H1 (cell line): ENCODE data around the gene SPARCL1. TPM values are rescaled to one million over a fixed set of nuclear protein-coding genes. Genes with fewer than 3 reads are reported as not detected.

ENCODE experiments used
- CTCF ChIA-PET: fragments of 300-600 bp; sonication (Branson Sonifier 250); formaldehyde crosslinking; loops from one replicate; lab custom pipeline; 2021; ENCODE audit not compliant: partially characterized antibody; lab: Charles Lee
- POLR2A ChIA-PET: fragments of 300-600 bp; sonication (Branson Sonifier 250); formaldehyde crosslinking; loops from one replicate; lab custom pipeline; 2021; ENCODE audit warnings: inconsistent platforms; ENCODE audit not compliant: partially characterized antibody; lab: Charles Lee
- DNase-seq, 2 experiments: peaks; one replicate each; pipeline versions ENCODE4 v3.0.0 to v3.0.0-alpha.2; 2010 to 2022; ENCODE audit warnings: low spot score in 2 of 2, low read depth in 1 of 2, mixed read lengths in 1 of 2
- FAIRE-seq: peaks from 2 replicates; lab custom pipeline; 2011; peaks lifted over from hg19 to GRCh38; lab: Jason Lieb, UNC
- H2AFZ ChIP-seq: 2 replicates; pipeline ENCODE4 v1.8.1; 2012; ENCODE audit warnings: low read length, inconsistent platforms
- H2AK5ac ChIP-seq: 2 replicates; pipeline ENCODE4 v1.6.1; 2013; ENCODE audit warnings: low read depth, low read length
- H2BK120ac ChIP-seq: replicated peaks from 2 replicates; pipeline ENCODE3; 2013; ENCODE audit warnings: low read depth, low read length, inconsistent platforms
- H2BK12ac ChIP-seq: 2 replicates; pipeline ENCODE4 v1.6.1; 2013; ENCODE audit warnings: low read depth, low read length
- H2BK15ac ChIP-seq: 2 replicates; pipeline ENCODE4 v1.6.1; 2013; ENCODE audit warnings: low read length
- H2BK20ac ChIP-seq: 2 replicates; pipeline ENCODE4 v1.6.1; 2013; ENCODE audit warnings: low read length
- H2BK5ac ChIP-seq: 2 replicates; pipeline ENCODE4 v1.6.1; 2013; ENCODE audit warnings: low read depth, low read length
- H3K14ac ChIP-seq: 2 replicates; pipeline ENCODE4 v1.6.1; 2013; ENCODE audit warnings: inconsistent platforms; ENCODE audit not compliant: insufficient read length
- H3K18ac ChIP-seq: 2 replicates; pipeline ENCODE4 v1.6.1; 2013; ENCODE audit warnings: low read length; ENCODE audit errors: extremely low read depth
- H3K23ac ChIP-seq: 2 replicates; pipeline ENCODE4 v1.6.1; 2013; ENCODE audit warnings: inconsistent platforms; ENCODE audit not compliant: insufficient read length
- H3K23me2 ChIP-seq: 2 replicates; pipeline ENCODE4 v1.6.1; 2013; ENCODE audit warnings: low read depth, low read length
- H3K27ac ChIP-seq: 2 replicates; pipeline ENCODE4 v1.6.1; 2011; ENCODE audit warnings: low read depth, low read length, inconsistent platforms
- H3K27me3 ChIP-seq, 4 experiments: replicated peaks in 1 of 4; 1 replicate in 1 of 4; 2 replicates in 3 of 4; pipeline versions ENCODE4 v1.6.1 to v1.8.1; 2011 to 2013; ENCODE audit warnings: low read length in 3 of 4, mild to moderate bottlenecking in 3 of 4, inconsistent platforms in 2 of 4, mixed read lengths in 2 of 4, moderate library complexity in 1 of 4; ENCODE audit not compliant: control insufficient read depth in 3 of 4, insufficient read depth in 3 of 4; ENCODE audit errors: extremely low read depth in 1 of 4
- H3K36me3 ChIP-seq, 4 experiments: 2 replicates each; pipeline versions ENCODE4 v1.6.1 to v1.8.1; 2011 to 2013; ENCODE audit warnings: mild to moderate bottlenecking in 4 of 4, low read length in 3 of 4, moderate library complexity in 2 of 4, control low read depth in 1 of 4, inconsistent platforms in 1 of 4; ENCODE audit not compliant: insufficient read depth in 4 of 4, control insufficient read depth in 2 of 4
- H3K4ac ChIP-seq: replicated peaks from 2 replicates; pipeline ENCODE3; 2013; ENCODE audit warnings: low read length, low read depth, mixed read lengths, inconsistent platforms; ENCODE audit not compliant: insufficient read length
- H3K4me1 ChIP-seq, 4 experiments: replicated peaks in 1 of 4; 1 replicate in 1 of 4; 2 replicates in 3 of 4; pipeline versions ENCODE4 v1.6.1 to v1.8.1; 2011 to 2013; ENCODE audit warnings: low read length in 3 of 4, inconsistent platforms in 2 of 4, mixed read lengths in 1 of 4; ENCODE audit not compliant: insufficient read depth in 4 of 4, control insufficient read depth in 3 of 4
- H3K4me2 ChIP-seq, 2 experiments: 2 replicates each; pipeline versions ENCODE4 v1.6.1 to v1.8.1; 2011 to 2013; ENCODE audit warnings: low read depth in 2 of 2, low read length in 2 of 2, control low read depth in 1 of 2, inconsistent platforms in 1 of 2, mild to moderate bottlenecking in 1 of 2; ENCODE audit not compliant: insufficient read depth in 1 of 2
- H3K4me3 ChIP-seq, 4 experiments: fragments of 200-600, 300-600 bp in 1 of 4; sonication (generic), shearing (Covaris generic), sonication (Bioruptor Twin) in 1 of 4; 2 replicates each; pipeline versions ENCODE4 v1.5.1 to v1.8.1; 2011 to 2016; ENCODE audit warnings: low read length in 4 of 4, low read depth in 3 of 4, control low read depth in 2 of 4, inconsistent platforms in 2 of 4, mild to moderate bottlenecking in 2 of 4, mixed read lengths in 1 of 4, moderate library complexity in 1 of 4; ENCODE audit not compliant: insufficient read depth in 2 of 4; ENCODE audit errors: extremely low read depth in 1 of 4
- H3K56ac ChIP-seq: replicated peaks from 2 replicates; pipeline ENCODE3; 2013; ENCODE audit warnings: low read depth, mild to moderate bottlenecking, mixed read lengths, low read length, inconsistent platforms; ENCODE audit not compliant: insufficient read length
- H3K79me1 ChIP-seq: 2 replicates; pipeline ENCODE4 v1.6.1; 2013; ENCODE audit warnings: low read depth, low read length, control low read depth
- H3K79me2 ChIP-seq, 2 experiments: 2 replicates each; pipeline versions ENCODE4 v1.6.1 to v1.8.1; 2012 to 2013; ENCODE audit warnings: low read length in 2 of 2, mild to moderate bottlenecking in 2 of 2, inconsistent platforms in 1 of 2; ENCODE audit not compliant: insufficient read depth in 2 of 2, control insufficient read depth in 1 of 2
- H3K9ac ChIP-seq, 4 experiments: replicated peaks in 1 of 4; 1 replicate in 1 of 4; 2 replicates in 3 of 4; pipeline versions ENCODE4 v1.6.1 to v1.8.1; 2011 to 2013; ENCODE audit warnings: low read depth in 3 of 4, low read length in 3 of 4, control low read depth in 2 of 4, mild to moderate bottlenecking in 2 of 4, moderate library complexity in 2 of 4, inconsistent platforms in 1 of 4; ENCODE audit errors: extremely low read depth in 1 of 4
- H3K9me3 ChIP-seq, 2 experiments: 2 replicates each; pipeline versions ENCODE4 v1.6.1 to v1.8.1; 2012 to 2013; ENCODE audit warnings: mild to moderate bottlenecking in 2 of 2, moderate library complexity in 2 of 2, control low read depth in 1 of 2, inconsistent platforms in 1 of 2, low read depth in 1 of 2, low read length in 1 of 2, mixed read lengths in 1 of 2; ENCODE audit not compliant: insufficient read depth in 2 of 2
- H4K20me1 ChIP-seq, 2 experiments: replicated peaks in 1 of 2; 2 replicates each; pipeline versions ENCODE3 to v1.8.1; 2011 to 2013; ENCODE audit warnings: inconsistent platforms in 2 of 2, low read length in 2 of 2, mild to moderate bottlenecking in 1 of 2; ENCODE audit not compliant: insufficient read depth in 2 of 2, control insufficient read depth in 1 of 2
- H4K5ac ChIP-seq: 2 replicates; pipeline ENCODE4 v1.6.1; 2013; ENCODE audit warnings: low read length, low read depth, mixed read lengths, inconsistent platforms; ENCODE audit not compliant: insufficient read length
- H4K8ac ChIP-seq: 2 replicates; pipeline ENCODE4 v1.8.0; 2013; ENCODE audit warnings: mild to moderate bottlenecking, moderate library complexity, low read length, inconsistent platforms; ENCODE audit not compliant: insufficient read depth; ENCODE audit errors: extremely low read depth
- H4K91ac ChIP-seq: replicated peaks from 2 replicates; pipeline ENCODE3; 2013; ENCODE audit warnings: low read length, mixed read lengths, inconsistent platforms; ENCODE audit not compliant: insufficient read length
- ASH2L ChIP-seq: fragments of 200-600, 300-600 bp; sonication (generic); IDR thresholded peaks from one replicate; pipeline ENCODE4 v1.7.1; 2017; ENCODE audit warnings: low read length
- CHD2 ChIP-seq: IDR thresholded peaks from 2 replicates; pipeline ENCODE4 v1.6.1; 2012; ENCODE audit warnings: low read length, improper control_type of control experiment
- EGR1 ChIP-seq: IDR thresholded peaks from 2 replicates; pipeline ENCODE4 v1.6.1; 2011; ENCODE audit warnings: low read depth, low read length, borderline replicate concordance
- KDM1A ChIP-seq: fragments of 200-600, 300-600 bp; sonication (generic); IDR thresholded peaks from 2 replicates; pipeline ENCODE4 v1.7.1; 2016; ENCODE audit warnings: mild to moderate bottlenecking, low read length, borderline replicate concordance
- MAFK ChIP-seq: IDR thresholded peaks from 2 replicates; pipeline ENCODE4 v1.6.1; 2012; ENCODE audit warnings: low read depth, mild to moderate bottlenecking, improper control_type of control experiment, low read length
- NRF1 ChIP-seq: IDR thresholded peaks from 2 replicates; pipeline ENCODE4 v1.6.1; 2011; ENCODE audit warnings: mild to moderate bottlenecking, low read depth, low read length, improper control_type of control experiment
- POLR2AphosphoS5 ChIP-seq: IDR thresholded peaks from 2 replicates; pipeline ENCODE4 v1.6.1; 2011; ENCODE audit warnings: low read depth, low read length
- SIN3A ChIP-seq, 2 experiments: IDR thresholded peaks in 1 of 2; conservative IDR thresholded peaks in 1 of 2; 2 replicates each; pipeline ENCODE4 v1.6.1; 2011 to 2012; ENCODE audit warnings: low read length in 2 of 2, improper control_type of control experiment in 1 of 2, low read depth in 1 of 2, mild to moderate bottlenecking in 1 of 2
- TAF7 ChIP-seq: optimal IDR thresholded peaks from 2 replicates; pipeline ENCODE3; 2011; ENCODE audit warnings: low read depth, mild to moderate bottlenecking, inconsistent platforms, low read length, moderate library complexity, borderline replicate concordance
- TEAD4 ChIP-seq: IDR thresholded peaks from 2 replicates; pipeline ENCODE4 v1.6.1; 2012; ENCODE audit warnings: low read depth, low read length, inconsistent platforms, mixed read lengths
- WGBS, 2 experiments: shearing (Covaris generic) in 1 of 2; methylation state at CpG; one replicate each; pipeline versions ENCODE4 v1.1.6 to v1.1.7; 2013 to 2015; ENCODE audit warnings: low lambda C conversion rate in 2 of 2, mixed read lengths in 2 of 2, inconsistent platforms in 1 of 2, low coverage in 1 of 2, missing lambda C conversion rate in 1 of 2; ENCODE audit not compliant: insufficient replicate concordance in 2 of 2, insufficient coverage in 1 of 2, insufficient read length in 1 of 2; ENCODE audit errors: extremely low coverage in 1 of 2, missing lambda C conversion rate in 1 of 2; 5-methylcytosine and 5-hydroxymethylcytosine counted together
- polyA plus RNA-seq, 7 experiments: library from polyadenylated mRNA; depleted of rRNA in 3 of 7; stranded (reverse) in 5 of 7; unstranded in 2 of 7; fragments of >200 nt in 5 of 7; fragments of 200-250 nt in 2 of 7; gene quantifications; 1 replicate in 5 of 7; 2 replicates in 1 of 7; 4 replicates in 1 of 7; pipeline versions ENCODE4 v1.2.1 to v1.2.3, GENCODE V29; 2011 to 2013; ENCODE audit warnings: missing spikeins in 2 of 7, mixed read lengths in 2 of 7
- total RNA-seq: library from RNA; stranded (reverse); fragmentation: NEBNext Ultra II Directional; extraction: Animal tissue kit (Norgen Biotek cat#: 25700); gene quantifications from 2 replicates; pipeline ENCODE4 v1.2.1, GENCODE V29; 2021

The SPARCL1 gene
- total and polyA plus RNA-seq, 2 of the 8 experiments (the other 6 are each of a cell fraction or from before 2014, with no cell fraction given), result 0.48 to 0.51 TPM

DNA sequence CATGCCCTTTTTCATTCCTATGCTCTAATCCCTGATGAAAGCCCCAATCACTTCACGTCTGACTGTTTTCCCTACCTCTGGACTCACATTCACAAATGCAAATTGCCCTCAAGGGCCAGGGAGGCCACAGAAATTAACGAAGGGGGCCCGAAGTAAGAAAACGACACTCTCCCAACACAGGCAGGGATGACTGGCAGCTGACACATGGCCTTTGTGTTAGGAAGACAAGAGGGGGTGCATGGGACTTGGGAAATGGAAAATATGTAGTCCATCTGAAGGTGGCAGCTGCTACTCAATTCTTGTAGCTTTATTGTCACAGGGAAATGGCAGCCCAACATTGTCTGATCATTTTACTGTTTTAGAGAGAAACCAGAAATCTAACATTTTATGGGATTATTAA is 12.3 kb upstream of the SPARCL1 start:
- H3K23ac ChIP-seq, result no peak overlapping the region
- WGBS, 2 experiments, result 53% methylated on average over 4 of the region's 4 CpGs; no CpG with 5 or more reads in 1 of the 2 experiments
- H4K20me1 ChIP-seq, result no peaks in the 10 kb centered on the region
- no peaks in the 10 kb centered on the region for H3K79me2 ChIP-seq
- CTCF ChIA-PET, result interaction anchor here (0.9 to 2.6 kb wide), 9 partner anchors 10 to 307 kb away, joined by 3 to 29 read pairs (median 4); no protein-coding TSS in a partner anchor
- no peak overlapping the region for H3K9ac ChIP-seq
- H3K36me3 ChIP-seq, result no peaks in the 10 kb centered on the region
- H3K56ac ChIP-seq, result no peak overlapping the region
- H2BK120ac ChIP-seq, result no peak overlapping the region
- H2AK5ac ChIP-seq, result no peak overlapping the region
- POLR2A ChIA-PET, result no interaction called here
- no peak overlapping the region for H4K5ac ChIP-seq
- TF ChIP-seq EGR1, result no peak
- TF ChIP-seq CHD2, result no peak
- TF ChIP-seq POLR2AphosphoS5, result no peak
- no peak for TF ChIP-seq SIN3A (conservative IDR thresholded peaks at IDR 0.05 in 1 of 2, IDR thresholded peaks at IDR 0.05 in 1 of 2; ENCODE audit: low read depth in 1 of 2, low read length in 2 of 2)
- TF ChIP-seq ASH2L, result no peak
- no peak for TF ChIP-seq KDM1A
- TF ChIP-seq TAF7, result no peak
- TF ChIP-seq TEAD4, result no peak
- no peak for TF ChIP-seq MAFK
- TF ChIP-seq NRF1, result no peak
- TF ChIP-seq, all 59 proteins: peak for 0
- FAIRE-seq (no peak), DNase-seq (no peak)
- Histone ChIP-seq H3K4ac (no peak overlapping the region), H2BK12ac (no peak overlapping the region), H3K79me1 (no peaks in the 10 kb centered on the region), H3K23me2 (no peaks in the 10 kb centered on the region), H3K9me3 (peaks cover 2% of the 10 kb centered on the region in 2 experiments; a peak in 2 of 4 replicates), H2AFZ (peak overlapping the region; percentile 84; the same call in 1 of the 2 replicates), H4K8ac (no peak overlapping the region), H4K91ac (no peak overlapping the region), H2BK15ac (no peak overlapping the region), H3K4me3 (no peak overlapping the region), H3K27ac (no peak overlapping the region), H2BK20ac (no peak overlapping the region), H3K14ac (no peak overlapping the region), H3K4me1 (peaks cover 0 to 2% (median under 1%) of the 10 kb centered on the region in 4 experiments; a peak in 2 of 7 replicates), H3K4me2 (no peak overlapping the region), H2BK5ac (no peak overlapping the region), H3K18ac (no peak overlapping the region), H3K27me3 (no peaks in the 10 kb centered on the region)
